GM12801 (cell line): ENCODE data around the gene SYT14.

Experiments
- TF ChIP-seq, protein P1 (sequence below): IDR thresholded peaks from one replicate; pipeline ENCODE4 v1.5.1; 2011; ENCODE audit warnings: control low read depth; ENCODE audit not compliant: insufficient read length; ENCODE audit errors: extremely low read depth

The SYT14 gene

DNA sequence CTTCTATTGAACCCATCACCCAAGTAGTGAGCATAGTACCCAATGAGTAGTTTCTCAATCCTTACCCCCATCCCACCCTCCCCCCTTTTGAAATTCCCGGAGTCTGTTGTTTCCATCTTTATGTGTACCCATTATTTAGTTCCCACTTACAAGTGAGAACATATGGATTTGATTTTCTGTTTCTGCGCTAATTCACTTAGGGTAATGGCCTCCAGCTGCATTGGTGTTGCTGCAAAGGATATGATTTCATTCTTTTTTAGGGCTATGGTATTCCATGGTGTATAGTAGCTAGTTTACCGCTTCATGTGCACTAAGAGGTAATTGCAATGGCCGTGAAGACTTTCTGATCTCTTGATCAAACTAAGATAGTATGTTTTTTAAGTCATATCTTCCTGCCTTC is 187.1 kb downstream of the SYT14 start:
- TF ChIP-seq, protein P1, sequence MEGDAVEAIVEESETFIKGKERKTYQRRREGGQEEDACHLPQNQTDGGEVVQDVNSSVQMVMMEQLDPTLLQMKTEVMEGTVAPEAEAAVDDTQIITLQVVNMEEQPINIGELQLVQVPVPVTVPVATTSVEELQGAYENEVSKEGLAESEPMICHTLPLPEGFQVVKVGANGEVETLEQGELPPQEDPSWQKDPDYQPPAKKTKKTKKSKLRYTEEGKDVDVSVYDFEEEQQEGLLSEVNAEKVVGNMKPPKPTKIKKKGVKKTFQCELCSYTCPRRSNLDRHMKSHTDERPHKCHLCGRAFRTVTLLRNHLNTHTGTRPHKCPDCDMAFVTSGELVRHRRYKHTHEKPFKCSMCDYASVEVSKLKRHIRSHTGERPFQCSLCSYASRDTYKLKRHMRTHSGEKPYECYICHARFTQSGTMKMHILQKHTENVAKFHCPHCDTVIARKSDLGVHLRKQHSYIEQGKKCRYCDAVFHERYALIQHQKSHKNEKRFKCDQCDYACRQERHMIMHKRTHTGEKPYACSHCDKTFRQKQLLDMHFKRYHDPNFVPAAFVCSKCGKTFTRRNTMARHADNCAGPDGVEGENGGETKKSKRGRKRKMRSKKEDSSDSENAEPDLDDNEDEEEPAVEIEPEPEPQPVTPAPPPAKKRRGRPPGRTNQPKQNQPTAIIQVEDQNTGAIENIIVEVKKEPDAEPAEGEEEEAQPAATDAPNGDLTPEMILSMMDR: no peak

DNA sequence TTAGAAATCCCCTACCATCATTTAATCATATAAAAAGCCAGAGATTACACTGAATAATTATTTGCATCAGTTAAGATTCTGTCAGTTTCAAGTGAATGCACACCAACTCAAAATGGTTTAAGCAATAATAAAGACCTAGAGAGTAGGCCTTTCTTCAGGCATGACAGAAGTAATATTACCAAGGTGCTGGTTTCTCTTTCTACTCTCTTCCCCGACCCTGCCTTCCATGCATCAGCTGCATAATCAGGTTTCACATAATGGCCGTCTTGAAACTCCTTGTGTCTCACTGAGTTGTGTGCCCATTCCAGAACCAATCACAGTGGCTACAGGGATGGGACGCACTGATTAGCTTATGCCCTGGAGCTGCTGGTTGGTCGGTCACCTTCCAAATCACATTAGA is 191.1 kb downstream of the SYT14 start:
- TF ChIP-seq, protein P1: no peak

DNA sequence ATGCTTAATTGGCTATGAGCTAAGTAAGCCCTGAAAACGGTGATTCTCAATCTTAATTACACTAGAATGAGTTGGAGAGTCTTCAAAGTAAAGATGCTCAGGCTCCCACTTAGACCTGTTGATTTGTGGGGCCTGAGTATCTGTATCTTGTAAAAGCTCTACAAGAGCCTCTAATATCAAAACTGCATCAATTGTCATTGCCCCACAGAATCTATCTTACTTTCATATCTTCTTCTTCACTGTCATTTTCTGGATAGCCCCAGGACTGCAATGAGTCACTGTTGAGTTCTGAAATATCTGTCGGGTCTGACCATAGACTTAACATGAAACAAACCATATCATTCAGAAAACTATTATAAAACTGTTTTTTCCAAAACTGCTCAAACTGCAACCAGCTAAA is 191.7 kb downstream of the SYT14 start:
- TF ChIP-seq, protein P1: no peak

DNA sequence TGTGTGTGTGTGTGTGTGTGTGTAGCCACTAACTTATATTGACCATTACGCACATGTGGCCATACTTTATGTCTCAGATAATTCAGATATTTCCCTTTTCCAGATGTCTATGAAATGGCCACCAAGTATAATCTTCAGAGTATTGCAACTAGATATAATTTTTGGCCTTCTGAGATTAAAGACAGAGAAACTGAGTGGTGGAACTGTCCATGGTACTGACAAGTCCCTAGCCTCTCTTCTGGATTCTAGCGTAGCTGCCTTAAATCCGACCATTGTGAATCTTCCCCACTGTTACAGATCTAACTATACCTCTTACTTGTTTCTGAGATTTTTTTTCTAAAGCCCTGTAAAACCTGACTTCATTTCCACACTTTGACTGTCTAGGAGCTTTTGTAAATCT is 194.6 kb downstream of the SYT14 start:
- TF ChIP-seq, protein P1: no peak

DNA sequence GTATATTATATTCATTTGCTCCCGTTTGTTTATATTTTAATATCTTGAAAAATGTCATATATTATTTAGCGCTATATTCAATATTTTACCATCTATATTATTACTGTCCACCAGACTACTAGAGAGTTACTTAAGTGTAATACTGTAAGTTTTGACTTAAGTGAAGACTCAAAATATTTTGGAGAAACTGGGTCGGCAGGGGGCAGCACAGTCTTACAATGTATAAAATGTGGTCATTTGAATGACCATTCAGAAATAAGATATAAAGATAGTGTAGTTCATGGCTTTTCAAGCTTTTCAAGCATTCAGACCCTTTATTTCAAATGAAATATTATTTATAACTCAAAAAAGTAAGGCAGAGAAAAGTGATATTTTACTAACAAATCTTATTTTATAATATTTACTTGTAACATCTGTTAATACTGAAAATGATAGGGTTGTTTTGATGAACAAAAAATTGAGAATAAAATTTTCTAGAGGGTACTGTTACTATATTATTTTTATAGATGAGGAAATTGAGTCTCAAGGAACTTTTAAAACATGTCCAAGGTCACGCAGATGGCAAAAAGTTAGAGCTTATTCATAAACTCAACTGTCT is 205.5 kb downstream of the SYT14 start:
- TF ChIP-seq, protein P1: no peak

DNA sequence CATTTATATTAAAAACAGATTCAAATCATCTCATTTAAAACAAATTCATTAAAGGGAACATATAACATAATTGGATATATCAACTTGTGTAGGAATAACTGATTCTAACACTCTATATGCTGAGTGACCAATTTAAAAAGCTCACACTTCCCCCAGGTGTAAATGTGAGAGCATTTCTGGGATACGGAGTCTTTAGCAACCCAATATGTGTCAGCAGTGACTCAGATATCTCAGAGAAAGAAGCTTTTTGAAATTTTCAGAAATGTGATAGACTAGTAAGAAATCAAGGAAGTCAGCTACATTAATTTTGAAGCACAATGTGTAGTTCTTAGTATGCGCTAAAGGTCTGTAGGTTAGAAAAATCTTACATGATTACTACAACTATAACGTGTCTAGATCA is 206.7 kb downstream of the SYT14 start:
- TF ChIP-seq, protein P1: no peak

DNA sequence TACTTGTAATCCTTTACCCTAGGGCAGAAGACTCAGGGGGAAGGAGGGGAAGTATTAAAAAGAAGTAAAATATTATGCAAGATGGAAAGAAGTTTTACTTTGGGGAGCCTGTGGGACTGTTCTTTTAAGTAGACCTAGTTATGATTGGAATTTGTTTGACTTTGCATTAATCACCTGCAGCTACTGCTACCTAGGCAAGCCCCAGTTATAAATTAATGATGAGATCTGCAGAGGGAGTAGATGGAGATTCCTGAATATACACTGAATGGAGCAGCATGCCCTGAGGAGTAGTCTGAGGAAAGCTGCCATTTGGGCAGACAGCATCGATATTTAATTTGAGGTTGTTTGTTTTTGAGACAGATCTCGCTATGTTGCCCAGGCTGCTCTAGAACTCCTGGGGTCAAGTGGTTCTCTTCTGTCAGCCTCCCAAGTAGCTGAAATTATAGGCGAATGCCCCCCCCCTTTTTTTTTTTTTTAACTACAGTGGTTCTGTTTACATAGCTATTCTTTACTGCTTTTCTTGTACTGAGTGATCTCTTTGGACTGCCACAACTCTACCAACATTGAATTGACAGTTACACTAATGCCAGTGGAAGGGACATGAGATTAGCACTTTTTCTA is 213.1 kb downstream of the SYT14 start:
- TF ChIP-seq, protein P1: no peak

DNA sequence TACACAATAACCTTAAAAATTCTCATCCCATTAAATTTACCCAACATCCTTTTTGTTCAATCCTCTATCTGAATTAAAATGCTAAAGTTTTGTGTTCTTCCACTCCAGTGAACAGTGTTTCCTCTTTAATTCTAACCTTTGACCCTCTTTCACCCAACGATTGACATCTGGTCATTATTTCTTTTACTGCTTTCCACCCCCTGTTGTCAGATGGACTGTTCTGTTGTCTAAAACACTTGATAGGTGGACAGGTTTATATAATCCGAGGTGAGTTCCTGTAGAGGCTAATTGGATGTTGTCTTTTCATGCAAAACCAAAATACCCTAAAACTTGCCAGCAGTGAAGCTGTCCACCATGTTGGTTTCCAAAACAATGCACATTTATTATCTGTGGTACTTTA is 221.2 kb downstream of the SYT14 start:
- TF ChIP-seq, protein P1: no peak
